IMR-90 (cell line): Measurements from ENCODE around the gene SLC22A12.

Experiments used
- BHLHE40 ChIP-seq: fragments of 150-350 bp; IDR thresholded peaks from 2 replicates; pipeline ENCODE4 v1.6.1; 2016; ENCODE audit warnings: mild to moderate bottlenecking, low read depth, low read length
- MAZ ChIP-seq: IDR thresholded peaks from 2 replicates; pipeline ENCODE4 v1.6.1; 2012; ENCODE audit warnings: low read depth, mild to moderate bottlenecking, low read length, improper control_type of control experiment, moderate library complexity, borderline replicate concordance
- RFX5 ChIP-seq: IDR thresholded peaks from 2 replicates; pipeline ENCODE4 v1.8.0; 2012; ENCODE audit warnings: low read depth, mild to moderate bottlenecking, low read length, moderate library complexity
- TF ChIP-seq, protein P1 (sequence below): fragments of 150-350 bp; IDR thresholded peaks from 2 replicates; pipeline ENCODE4 v1.6.1; 2016; ENCODE audit warnings: low read depth, mild to moderate bottlenecking, low read length, moderate library complexity, borderline replicate concordance
- TF ChIP-seq, protein P2 (sequence below): conservative IDR thresholded peaks from 2 replicates; pipeline ENCODE4 v1.5.1; 2012; ENCODE audit warnings: mild to moderate bottlenecking, low read depth, low read length, improper control_type of control experiment

DNA sequence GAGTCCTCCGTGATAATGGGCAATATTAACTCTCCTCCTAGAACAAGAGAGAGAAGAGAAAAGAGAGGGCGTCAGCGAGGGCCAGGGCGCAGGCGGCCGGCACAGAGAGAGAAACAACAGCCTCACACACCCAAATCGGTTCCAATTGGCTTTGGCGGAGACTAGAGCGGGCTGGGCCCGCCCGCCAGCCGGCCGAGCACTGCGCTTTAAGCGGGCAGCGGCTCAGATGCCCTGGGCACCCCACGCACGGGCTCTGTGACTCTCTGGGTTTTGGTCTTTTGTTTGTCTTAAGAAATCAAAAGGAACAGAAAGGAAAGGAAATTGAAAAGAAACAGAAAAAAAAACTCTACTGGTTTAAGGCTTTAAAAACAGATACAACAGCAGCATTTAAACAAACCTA is 17.0 kb downstream of the SLC22A12 start:
- TF ChIP-seq, protein P1, sequence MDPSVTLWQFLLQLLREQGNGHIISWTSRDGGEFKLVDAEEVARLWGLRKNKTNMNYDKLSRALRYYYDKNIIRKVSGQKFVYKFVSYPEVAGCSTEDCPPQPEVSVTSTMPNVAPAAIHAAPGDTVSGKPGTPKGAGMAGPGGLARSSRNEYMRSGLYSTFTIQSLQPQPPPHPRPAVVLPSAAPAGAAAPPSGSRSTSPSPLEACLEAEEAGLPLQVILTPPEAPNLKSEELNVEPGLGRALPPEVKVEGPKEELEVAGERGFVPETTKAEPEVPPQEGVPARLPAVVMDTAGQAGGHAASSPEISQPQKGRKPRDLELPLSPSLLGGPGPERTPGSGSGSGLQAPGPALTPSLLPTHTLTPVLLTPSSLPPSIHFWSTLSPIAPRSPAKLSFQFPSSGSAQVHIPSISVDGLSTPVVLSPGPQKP = no peak
- TF ChIP-seq, protein P2, sequence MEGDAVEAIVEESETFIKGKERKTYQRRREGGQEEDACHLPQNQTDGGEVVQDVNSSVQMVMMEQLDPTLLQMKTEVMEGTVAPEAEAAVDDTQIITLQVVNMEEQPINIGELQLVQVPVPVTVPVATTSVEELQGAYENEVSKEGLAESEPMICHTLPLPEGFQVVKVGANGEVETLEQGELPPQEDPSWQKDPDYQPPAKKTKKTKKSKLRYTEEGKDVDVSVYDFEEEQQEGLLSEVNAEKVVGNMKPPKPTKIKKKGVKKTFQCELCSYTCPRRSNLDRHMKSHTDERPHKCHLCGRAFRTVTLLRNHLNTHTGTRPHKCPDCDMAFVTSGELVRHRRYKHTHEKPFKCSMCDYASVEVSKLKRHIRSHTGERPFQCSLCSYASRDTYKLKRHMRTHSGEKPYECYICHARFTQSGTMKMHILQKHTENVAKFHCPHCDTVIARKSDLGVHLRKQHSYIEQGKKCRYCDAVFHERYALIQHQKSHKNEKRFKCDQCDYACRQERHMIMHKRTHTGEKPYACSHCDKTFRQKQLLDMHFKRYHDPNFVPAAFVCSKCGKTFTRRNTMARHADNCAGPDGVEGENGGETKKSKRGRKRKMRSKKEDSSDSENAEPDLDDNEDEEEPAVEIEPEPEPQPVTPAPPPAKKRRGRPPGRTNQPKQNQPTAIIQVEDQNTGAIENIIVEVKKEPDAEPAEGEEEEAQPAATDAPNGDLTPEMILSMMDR = no peak
- TF ChIP-seq RFX5 (no peak), MAZ (no peak), BHLHE40 (no peak)
